NT2/D1 (cell line): ENCODE data around the gene SHC2.
"Not testable (repeated sequence)": the region's sequence is repeated elsewhere in the genome, so short reads cannot be mapped to it uniquely, and the experiment has no call there.

Source experiments
- SUZ12 ChIP-seq: IDR thresholded peaks from 2 replicates; pipeline ENCODE4 v1.6.1; 2011; ENCODE audit not compliant: insufficient read length, insufficient read depth; ENCODE audit errors: extremely low read depth
- YY1 ChIP-seq: IDR thresholded peaks from 2 replicates; pipeline ENCODE4 v1.6.1; 2011; ENCODE audit not compliant: insufficient read length, insufficient read depth

DNA sequence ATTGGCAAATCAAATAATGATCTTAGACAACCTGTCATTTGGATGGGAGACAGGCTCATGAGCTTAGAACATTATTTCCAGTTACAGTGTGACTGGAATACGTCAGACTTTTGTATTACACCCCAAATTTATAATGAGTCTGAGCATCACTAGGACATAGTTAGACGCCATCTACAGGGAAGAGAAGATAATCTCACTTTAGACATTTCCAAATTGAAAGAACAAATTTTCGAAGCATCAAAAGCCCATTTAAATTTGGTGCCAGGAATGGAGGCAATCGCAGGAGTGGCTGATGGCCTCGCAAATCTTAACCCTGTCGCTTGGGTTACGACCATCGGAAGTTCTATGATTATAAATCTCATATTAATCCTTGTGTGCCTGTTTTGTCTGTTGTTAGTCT is 74.6 kb downstream of the SHC2 start:
- not testable (repeated sequence) for TF ChIP-seq SUZ12, YY1
